Measurements from ENCODE around the gene SPNS2.

- no peak for TF ChIP-seq CTCF (optimal IDR thresholded peaks at IDR 0.05 in 1 of 3, IDR thresholded peaks at IDR 0.05 in 1 of 3, conservative IDR thresholded peaks at IDR 0.05 in 1 of 3; ENCODE audit: extremely low read depth in 1 of 3, insufficient read depth in 2 of 3, low read length in 3 of 3)
- no peak for TF ChIP-seq EZH2 (IDR thresholded peaks at IDR 0.05; ENCODE audit: low read length)
Observed at GRCh38 chr17:4487296-4487695, 11.4 kb upstream of the SPNS2 start.
